ENCODE results near the gene ITGA3.
A peak's percentile ranks its signal among the peaks of the same experiment; 100 is the strongest.
"Not testable (repeated sequence)": the region's sequence is repeated elsewhere in the genome, so short reads cannot be mapped to it uniquely, and the experiment has no call there.

Gene ITGA3

DNA sequence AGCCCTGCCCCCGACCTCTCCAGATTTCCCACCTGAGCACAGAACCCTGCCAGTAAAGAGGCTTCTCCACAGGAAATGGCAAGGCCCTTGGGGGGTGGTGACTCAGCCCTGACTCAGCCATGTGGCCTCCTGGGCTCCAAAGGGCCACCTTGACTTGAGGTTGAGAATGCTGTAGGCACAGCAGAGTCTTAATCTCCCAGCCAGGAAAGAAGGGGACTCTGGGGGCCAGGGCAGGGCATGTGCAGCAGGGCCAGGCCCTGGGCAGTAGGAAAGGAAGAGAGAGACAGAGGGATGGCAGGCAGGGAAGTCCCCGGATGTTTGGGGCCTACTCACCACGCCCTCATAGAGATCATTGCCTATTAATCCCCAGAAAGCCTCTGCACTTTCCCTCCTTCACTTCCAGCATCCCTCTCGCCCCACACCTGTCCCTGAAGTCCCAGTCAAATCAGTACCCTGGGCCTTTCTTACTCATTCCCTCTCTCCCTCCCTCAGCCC, 4.8 kb upstream of the ITGA3 start:
- DNase-seq (ENCODE audit: low read depth in 4 of 4, low spot score in 1 of 4): peak in 3 of 4 experiments; percentile 21 to 84 (median 66)

DNA sequence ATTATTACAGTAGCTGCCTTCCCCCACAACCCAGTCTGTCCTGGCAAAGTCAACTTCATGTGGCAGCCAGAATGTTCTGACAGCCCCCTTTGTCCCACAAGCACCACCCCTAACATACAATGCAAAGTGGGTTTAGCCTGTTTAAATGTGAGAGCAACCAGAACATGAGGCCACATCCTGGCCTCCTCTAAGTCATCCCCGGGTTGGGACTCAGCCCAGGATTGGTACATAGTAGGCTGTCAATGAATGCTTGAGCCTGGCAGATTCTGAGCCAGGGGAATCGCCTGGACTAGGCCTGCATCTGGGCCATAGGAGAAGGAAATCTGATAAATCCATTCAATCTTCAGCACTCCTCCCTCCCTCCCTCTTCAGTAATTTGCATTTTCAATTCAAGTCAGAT, 4.3 kb upstream of the ITGA3 start:
- DNase-seq (ENCODE audit: low read depth in 4 of 4, low spot score in 1 of 4): no peak

DNA sequence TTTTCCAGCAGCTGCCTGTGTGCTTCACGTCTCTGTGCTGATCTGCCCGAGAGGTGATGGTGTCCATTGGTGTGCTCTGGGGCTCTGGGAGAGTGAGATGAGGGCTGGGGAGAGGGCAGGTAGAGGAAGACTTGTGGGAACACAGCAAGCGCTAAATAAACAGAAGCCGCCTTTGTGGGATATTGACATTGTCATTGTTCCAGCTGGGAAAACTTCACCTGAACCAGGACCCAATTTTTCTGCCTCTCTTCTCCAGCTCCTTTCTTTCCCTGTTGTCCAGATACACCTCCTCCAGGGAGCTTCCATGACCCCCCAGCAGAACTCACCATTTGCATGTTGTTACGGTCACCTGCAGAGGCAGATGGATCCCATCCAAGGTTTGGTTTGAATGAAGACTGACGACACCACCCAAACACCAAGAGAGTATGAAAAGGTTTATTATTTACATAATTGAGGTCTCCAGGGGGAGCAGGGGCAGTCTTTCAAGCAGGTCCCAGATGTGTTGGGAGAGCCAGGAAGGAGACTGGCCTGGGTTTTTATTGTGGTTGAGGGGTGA, 3.6 kb upstream of the ITGA3 start:
- DNase-seq (ENCODE audit: low read depth in 4 of 4, low spot score in 1 of 4): no peak

DNA sequence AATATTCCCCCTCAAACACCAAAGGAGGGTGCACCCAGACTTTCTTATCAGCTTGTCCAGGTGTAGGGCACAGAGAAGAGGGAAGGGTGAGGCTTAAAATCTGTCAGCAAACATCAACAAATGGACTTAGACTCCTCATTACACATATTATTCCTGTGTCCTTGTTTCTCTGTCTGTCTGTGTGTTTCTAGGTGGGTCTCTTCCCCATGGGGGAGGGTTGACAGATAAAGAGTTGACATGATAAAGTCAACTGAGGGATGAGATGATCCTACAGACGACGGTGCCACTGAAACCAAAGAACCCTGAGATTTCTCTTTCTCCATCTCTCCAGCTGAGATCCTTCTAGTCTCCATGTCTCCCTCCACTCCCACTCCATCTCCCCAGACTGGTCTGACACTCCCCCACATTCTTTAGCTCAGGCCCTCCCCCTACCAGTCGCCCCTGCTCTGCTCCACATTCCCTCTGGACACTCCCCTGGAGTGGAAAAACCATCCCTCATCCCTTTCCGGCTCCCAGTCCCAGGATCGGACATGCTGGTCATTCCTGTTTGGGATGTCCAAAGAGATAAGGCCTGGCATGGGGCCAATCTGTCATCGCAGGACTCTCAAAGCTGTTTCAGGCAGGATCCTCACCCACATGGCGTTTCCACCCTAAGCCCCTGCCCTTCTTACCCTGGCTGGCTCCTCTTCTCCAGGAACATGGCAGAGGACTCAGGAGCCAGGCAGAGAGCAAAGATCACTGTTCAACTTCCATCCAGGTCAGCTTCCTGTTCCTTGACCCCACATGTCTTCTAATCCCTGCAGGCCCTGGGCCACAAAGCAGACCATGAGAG, 2.9 kb upstream of the ITGA3 start:
- no peak for DNase-seq (ENCODE audit: low read depth in 4 of 4, low spot score in 1 of 4)

DNA sequence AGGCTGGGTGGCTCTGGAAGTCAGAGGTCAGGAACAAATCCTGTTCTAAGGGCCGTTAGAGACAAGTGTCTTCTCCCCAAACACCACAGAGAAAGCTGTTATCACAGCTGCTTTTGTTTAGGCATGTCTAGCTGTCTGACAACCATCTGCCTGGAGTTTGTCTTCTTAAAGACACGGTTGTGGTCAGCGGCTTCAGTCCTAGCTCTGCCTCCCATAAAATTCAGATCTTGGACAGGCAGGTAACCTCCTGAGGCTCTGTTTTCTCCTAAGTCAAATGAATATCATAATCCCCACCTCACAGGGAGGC, 2.3 kb upstream of the ITGA3 start:
- DNase-seq (ENCODE audit: low read depth in 4 of 4, low spot score in 1 of 4): no peak

DNA sequence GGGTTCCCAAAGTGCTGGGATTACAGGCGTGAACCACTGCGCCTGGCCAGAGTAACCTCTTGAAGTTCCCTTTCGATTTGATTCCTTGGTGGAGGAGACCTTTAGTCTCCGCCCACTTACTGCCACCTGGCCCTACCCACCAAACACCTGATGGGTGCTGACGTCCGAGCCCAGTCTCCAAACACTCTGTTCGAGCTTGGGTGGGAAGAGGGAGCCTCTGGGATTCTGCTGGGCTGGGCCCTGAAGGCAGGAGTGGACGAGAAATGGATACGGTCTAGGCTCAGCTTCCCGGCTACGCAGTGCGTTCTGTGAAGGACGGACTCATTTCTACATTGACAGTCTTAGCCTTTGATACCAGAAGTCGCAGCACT, 870 bp upstream of the ITGA3 start:
- DNase-seq (ENCODE audit: low read depth in 4 of 4, low spot score in 1 of 4): no peak

DNA sequence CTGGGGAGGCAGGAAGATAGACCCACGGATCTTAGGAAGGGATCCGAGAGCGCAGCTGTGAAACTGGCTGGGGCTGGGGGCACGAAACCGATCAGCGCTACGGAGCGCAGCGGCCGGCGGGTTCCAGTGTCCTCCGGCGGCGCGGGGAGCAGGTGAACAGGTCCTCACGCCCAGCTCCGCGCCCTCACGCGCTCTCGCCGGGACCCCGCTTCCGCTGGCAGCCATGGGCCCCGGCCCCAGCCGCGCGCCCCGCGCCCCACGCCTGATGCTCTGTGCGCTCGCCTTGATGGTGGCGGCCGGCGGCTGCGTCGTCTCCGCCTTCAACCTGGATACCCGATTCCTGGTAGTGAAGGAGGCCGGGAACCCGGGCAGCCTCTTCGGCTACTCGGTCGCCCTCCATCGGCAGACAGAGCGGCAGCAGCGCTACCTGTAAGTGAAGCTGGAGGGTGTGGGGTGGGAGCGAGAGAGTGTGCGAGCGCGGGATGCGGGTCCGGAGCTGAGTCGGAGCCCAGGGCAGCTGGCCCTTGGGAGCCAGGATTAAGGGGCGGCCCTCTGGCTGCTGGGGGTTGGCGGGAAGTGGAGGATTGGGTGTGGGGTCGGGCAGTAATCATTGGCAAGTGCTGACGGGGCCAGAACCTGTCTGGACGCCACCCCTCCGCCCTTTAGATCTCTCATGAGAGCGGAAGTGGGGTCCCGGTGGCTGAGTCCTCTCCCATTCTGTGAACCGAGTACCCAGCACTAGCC, 479 bp downstream of the ITGA3 start:
- peak in 3 of 4 experiments; percentile 35 to 59 (median 53) for DNase-seq (ENCODE audit: low read depth in 4 of 4, low spot score in 1 of 4)

DNA sequence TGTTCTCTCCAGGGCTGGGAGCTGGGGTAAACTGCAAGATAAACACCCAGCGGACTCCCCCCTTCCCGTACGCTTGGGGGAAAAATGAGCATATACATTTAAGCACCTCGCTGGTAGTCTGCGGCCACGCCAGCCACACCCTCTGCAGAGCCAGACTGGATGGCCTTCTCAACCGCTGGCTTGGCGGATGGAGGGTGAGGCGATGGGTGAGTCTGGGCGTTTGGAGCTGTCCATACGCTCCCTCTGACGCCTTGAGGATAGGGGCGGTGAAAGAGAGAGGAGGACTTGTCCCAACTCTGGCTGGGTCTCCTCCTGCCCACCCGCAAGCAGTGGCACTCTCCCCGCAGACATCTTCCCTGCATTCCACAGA, 1.0 kb downstream of the ITGA3 start:
- no peak for DNase-seq (ENCODE audit: low read depth in 4 of 4, low spot score in 1 of 4)

DNA sequence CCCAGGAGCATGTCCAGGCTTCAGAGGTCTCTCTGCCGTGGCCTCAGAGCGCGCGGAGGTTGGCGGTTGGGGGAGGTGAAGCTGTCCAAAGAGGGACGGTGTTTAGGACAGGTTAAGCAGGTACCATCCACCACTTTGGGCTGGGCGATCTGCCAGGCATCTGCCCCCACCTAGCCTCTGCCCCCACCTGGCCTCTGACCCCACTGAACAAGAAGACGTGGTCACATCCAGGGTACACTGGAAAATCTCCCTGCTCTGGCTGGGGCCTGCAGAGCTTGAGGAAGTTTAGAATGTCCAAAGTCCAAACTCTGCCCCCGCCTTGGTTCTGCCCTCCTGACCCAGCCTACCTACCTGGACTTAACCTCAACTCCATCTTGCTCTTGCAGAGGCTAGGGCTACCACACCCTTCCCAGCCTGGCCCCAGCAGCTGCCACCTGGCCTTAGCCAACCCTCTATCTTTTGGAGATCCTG, 1.6 kb downstream of the ITGA3 start:
- no peak for DNase-seq (ENCODE audit: low read depth in 4 of 4, low spot score in 1 of 4)

DNA sequence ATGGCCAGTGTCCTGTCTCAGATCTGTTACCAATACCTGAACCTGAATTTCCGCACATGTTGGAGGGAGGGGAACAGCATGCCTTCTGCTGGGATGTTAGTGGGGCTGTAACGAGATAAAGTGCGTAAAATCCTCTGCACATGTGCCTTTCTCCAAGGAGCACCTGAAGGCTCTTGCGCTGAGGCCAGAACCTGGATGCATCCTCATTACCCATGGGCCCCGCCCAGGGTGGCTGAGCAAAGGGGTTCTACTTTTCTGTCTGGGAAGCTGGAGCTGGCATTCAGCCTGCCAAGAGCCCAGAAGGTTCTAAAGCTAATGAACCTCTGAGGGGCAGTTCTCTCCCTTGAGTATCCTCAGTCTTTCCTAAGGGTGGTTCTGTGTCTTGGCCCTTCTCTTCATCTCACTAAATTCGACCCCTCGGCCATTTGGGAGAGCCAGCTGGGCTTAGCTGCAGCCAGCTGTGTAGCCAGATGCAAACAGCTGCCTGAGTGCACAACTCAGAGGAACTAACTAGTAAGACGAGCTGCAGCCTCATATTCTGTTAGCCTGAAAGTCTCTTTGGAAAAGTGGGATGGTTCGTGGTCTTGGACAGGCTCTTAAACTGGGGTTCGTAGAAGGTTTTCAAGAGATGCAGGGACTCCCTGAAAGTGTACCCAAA, 2.5 kb downstream of the ITGA3 start:
- no peak for DNase-seq (ENCODE audit: low read depth in 4 of 4, low spot score in 1 of 4)

DNA sequence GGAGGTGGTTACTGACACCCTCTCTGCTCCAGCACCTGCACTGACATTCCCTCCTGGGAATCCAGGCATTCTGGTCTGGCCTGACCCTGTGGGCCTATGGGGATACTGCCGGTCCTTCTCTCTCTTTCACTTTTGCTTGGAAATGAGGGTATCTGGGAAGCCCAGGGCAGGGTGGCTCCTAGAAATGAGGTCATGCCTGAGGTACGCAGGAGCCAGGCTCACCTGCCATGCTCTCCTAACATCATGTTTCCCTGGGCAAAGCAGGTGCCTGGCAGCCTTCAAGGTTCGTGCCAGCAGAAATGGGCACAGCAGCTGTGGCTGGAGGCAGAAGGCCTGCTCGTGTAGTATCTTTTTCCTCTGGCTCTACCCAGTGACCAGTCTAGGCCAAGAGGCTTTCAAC, 3.3 kb downstream of the ITGA3 start:
- no peak for DNase-seq (ENCODE audit: low read depth in 4 of 4, low spot score in 1 of 4)

DNA sequence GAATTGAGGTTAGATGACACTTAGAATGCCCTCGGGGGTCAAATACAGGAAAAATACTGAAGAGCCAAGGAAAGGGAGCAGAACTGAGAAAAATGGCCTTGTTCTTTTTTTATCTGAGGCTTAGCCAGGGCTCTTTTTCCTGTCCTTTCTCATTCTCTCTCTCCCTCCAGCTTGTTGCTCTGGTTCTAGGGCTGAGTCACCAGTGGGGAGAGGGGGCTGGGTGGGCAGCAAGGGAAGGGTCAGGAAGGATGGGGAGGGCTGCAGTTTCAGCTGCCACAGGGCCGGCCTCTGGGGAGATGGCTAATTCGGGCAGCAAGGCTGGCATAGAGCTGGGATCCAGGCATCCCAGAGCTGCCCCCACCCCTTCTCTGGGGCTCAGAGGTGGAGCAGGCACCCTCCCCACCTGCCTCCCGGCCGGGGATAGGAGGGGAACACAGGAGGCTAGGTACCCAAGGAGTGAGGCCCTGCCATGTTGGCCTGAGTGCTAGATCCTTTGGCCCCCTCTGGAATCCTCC, 3.9 kb downstream of the ITGA3 start:
- no peak for DNase-seq (ENCODE audit: low read depth in 4 of 4, low spot score in 1 of 4)

DNA sequence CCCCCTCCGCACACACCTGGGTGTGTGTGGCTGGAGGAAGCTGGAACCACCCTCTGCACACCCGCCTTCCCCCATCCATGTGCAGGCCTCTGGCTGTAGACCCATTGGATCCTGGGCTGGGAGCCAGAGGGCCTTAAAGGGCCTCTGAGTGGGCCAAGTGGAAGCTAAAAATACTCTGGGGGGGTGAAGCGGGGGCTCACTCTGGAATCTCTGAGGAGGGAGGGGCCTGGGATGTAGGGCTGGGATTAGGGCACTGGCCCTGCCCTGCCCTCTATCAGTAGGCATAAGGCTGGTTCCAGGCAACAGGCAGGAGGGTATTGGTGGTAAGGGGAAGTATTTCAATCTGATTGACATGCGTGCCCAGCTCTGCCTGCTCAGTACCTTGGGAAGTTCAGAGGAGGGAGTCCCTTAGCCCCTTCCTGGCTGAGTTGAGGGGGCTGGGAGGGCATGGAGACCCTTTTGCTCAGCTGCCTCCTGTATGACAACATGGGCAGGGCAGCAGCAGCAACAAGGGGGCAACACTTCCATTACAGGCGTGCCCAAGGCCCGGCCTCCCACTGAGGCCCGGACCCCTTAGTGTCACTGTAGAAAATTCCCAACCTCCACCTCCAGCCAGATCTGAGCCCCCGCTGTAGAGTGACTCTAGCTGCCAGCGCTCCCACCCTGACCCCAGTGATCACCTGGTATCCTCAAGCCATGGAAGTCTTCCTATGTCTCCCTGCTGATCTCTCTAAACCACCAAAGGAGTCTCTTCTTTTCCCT, 5.2 kb downstream of the ITGA3 start:
- no peak for DNase-seq (ENCODE audit: low read depth in 4 of 4, low spot score in 1 of 4)

DNA sequence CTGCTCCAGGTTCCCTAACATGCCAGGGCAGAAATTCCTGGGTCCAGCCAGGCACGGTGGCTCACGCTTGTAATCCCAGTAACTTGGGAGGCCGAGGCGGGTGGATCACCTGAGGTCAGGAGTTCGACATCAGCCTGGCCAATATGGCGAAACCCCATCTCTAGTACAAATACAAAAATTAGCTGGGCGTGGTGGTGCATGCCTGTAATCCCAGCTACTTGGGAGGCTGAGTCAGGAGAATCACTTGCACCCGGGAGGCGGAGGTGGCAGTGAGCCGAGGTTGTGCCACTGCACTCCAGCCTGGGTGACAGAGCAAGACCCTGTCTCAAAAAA, 5.8 kb downstream of the ITGA3 start:
- DNase-seq (ENCODE audit: low read depth in 4 of 4, low spot score in 1 of 4): not testable (repeated sequence)

DNA sequence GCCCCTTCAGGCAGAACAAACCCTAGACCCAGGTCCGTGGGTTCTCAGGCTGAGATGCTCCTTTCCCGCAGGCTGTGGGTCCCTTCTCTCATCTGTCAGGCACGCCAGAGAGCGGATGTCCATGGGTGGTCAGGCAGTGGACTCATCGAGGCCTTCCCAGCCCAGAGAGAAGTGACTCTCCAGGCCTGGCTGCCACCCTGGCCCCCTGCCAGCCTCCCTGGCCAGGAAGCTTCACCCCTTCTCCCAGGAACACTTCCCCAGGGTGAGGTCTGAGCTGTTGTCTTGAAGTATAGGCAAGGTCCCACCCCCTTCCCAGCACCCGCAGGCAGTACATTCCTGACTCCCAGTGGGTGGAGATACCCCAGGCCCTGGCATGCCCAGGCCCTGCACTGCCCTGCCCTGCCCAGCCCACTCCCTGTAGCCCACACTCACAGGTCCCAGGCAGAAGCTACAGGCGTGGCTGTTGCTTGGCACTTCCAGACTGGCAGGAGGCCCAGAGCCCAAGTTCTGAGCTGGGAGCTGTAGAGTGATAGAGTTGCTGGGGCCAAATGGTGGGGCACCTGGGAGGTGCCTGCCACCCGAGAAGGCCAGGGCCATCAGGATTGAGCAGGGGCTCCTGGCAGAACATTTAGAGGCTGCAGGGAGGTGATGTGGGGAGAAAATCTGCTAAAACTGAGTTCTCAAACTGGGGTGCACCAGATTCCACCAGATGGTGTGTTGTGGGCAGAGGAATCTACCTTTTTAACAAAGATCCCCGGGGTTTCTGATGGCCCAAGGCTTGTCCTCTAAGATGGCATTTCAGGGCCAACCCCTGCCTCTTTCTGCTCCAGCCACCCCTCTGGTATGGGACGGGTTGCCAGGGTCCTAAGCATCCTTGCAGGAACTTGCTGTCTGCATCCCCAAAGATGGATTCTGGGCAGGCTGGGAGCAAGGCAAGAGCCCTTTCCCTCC, 6.7 kb downstream of the ITGA3 start:
- no peak for DNase-seq (ENCODE audit: low read depth in 4 of 4, low spot score in 1 of 4)

DNA sequence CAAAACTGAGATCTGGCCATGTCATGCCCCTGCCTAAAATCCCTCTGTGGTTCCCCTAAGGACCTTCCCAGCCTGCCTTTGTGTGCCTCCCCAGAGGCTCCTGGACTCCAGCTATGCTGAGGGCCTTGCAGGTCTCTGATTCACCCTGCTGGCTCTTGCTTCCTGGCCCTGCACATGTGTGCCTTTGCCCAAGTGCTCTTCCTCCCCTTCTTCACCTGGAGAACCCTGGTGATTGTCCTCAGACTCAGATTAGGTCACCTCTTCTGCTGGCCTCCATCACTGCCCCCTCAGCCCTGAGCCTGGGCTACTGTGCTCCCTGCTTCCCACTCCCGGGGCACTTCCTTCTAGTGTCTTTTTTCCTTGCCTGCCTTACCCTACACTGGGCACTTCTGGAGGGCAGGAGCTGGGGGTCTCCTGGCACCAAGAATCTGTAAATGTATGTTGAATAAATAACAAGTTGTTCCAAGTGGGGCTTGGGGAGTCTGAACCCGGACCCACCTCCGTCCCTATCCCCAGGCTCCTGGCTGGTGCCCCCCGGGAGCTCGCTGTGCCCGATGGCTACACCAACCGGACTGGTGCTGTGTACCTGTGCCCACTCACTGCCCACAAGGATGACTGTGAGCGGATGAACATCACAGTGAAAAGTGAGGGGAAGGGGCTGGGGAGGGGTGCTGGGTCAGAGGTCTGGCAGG, 7.8 kb downstream of the ITGA3 start:
- DNase-seq (ENCODE audit: low read depth in 4 of 4, low spot score in 1 of 4): no peak

DNA sequence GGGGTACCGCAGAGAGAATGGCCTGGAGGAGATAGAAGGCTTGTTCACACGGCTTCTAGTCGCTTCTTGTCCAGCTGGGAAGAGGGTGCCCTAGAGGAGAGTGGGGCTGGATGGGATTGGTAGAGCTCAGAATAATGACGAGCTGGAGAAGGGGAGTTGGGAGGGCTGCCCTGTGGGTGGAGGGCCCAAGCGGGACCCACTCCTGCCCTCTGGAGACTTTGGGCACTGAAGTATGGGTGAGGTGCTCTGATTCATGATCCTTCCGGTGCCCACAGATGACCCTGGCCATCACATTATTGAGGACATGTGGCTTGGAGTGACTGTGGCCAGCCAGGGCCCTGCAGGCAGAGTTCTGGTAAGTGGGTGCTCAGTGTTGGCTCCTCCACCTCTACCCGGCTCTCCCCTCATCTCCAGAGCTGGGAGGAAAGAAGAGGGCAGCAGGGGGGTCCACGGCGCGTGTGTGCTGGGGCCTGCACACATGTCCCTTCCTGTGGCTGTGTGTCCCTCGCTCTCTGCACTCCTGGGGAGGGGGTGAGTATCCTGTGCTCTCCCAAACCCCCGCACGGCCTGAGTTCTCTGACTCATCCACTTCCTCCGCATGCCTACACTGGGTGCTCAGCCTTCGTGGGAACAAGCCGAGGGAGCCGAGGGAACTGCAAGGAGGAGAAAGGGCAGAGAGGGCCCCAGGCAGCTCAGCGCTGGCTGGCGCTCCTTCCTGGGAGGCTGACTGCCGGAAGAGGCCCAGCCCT, 8.5 kb downstream of the ITGA3 start:
- DNase-seq (ENCODE audit: low read depth in 4 of 4, low spot score in 1 of 4): no peak

DNA sequence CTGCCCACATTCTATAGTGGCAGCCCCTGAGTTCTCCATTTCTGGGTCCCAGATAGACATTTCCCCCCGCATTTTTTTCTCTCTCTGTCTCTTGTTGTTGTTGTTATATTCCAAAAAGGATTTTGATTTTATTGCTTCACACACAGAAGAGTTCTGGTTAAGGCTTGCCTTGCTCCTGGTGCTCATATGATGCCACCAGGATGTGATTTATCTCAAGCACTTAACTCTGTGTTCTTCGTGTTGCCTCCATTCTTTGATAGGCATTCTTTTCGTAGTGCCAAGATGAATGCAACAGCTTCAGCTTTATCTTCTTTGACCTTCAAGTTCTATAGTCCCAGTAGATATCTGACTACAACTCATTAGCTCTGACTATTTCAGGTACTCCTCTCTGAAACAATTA, 9.1 kb downstream of the ITGA3 start:
- DNase-seq (ENCODE audit: low read depth in 4 of 4, low spot score in 1 of 4): no peak

DNA sequence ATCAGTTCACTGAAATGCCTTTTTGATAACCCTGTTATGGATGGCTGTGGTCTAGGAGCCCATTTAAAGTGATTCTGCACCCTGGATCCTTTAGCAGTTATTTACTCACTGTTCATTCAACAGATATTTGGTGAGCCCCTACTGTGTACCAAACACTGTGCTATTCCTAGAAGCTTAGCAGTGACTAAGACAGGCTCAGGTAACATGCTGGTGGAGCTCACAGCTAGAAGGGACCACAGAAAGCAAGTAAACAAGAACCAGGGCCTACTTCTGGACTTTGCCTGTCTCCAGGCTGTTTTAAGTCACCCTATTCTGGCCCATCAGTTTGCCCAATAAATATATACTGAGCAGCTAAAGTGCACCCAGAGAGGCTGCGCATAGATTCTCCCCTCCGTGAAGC, 11.1 kb downstream of the ITGA3 start:
- DNase-seq (ENCODE audit: low read depth in 4 of 4, low spot score in 1 of 4): no peak
